HG03558 (cell line): ENCODE measurements around the gene GANC.
A peak's percentile ranks its signal among the peaks of the same experiment; 100 is the strongest.
"Not testable (repeated sequence)": the region's sequence is repeated elsewhere in the genome, so short reads cannot be mapped to it uniquely, and the experiment has no call there.

Source experiments
- ATAC-seq: cut with Tn5 transposase; IDR thresholded peaks from one replicate; pipeline ENCODE4 v1.9.1; 2021; ENCODE audit warnings: moderate number of reproducible peaks; ENCODE audit not compliant: unreplicated experiment; ENCODE audit errors: extremely low read depth

The GANC gene

GRCh38 chr15:42272939-42273899, at the start of gene GANC, which contains the start of gene TMEM87A:
GANC (plus strand) TSS chr15:42273201; CDS start chr15:42274482, 1,281 bp downstream.
TMEM87A (minus strand) TSS chr15:42273433; CDS start chr15:42273398, 35 bp downstream.
- ATAC-seq: peak; percentile 43

GRCh38 chr15:42226648-42227047, 46.4 kb upstream of the GANC start:
- no peak for ATAC-seq

- ATAC-seq: no peak
Observed at GRCh38 chr15:42228036-42228435, 45.0 kb upstream of the GANC start.

- ATAC-seq: not testable (repeated sequence)
Observed at GRCh38 chr15:42228981-42229380, 44.0 kb upstream of the GANC start.

GRCh38 chr15:42231088-42231487, 41.9 kb upstream of the GANC start:
- ATAC-seq: no peak

GRCh38 chr15:42232606-42233005, 40.4 kb upstream of the GANC start:
- ATAC-seq: no peak

- ATAC-seq: no peak
Observed at GRCh38 chr15:42233107-42233506, 39.9 kb upstream of the GANC start.

GRCh38 chr15:42239528-42240182, 33.3 kb upstream of the GANC start:
- no peak for ATAC-seq

GRCh38 chr15:42240823-42241222, 32.2 kb upstream of the GANC start:
- no peak for ATAC-seq

GRCh38 chr15:42253300-42253699, 19.7 kb upstream of the GANC start:
- ATAC-seq: no peak

- ATAC-seq: no peak
Observed at GRCh38 chr15:42264795-42265194, 8.2 kb upstream of the GANC start.

- ATAC-seq: no peak
Observed at GRCh38 chr15:42267286-42267685, 5.7 kb upstream of the GANC start.

- no peak for ATAC-seq
Observed at GRCh38 chr15:42270551-42270950, 2.5 kb upstream of the GANC start.

GRCh38 chr15:42270996-42271395, 2.0 kb upstream of the GANC start:
- ATAC-seq: no peak

GRCh38 chr15:42273900-42274701, 1.1 kb downstream of the GANC start:
- ATAC-seq: no peak

GRCh38 chr15:42274702-42274989, 1.6 kb downstream of the GANC start:
- ATAC-seq: no peak

- ATAC-seq: no peak
Observed at GRCh38 chr15:42275780-42276391, 2.9 kb downstream of the GANC start.

GRCh38 chr15:42276762-42277161, 3.8 kb downstream of the GANC start:
- no peak for ATAC-seq

GRCh38 chr15:42279234-42279723, 6.3 kb downstream of the GANC start:
- ATAC-seq: no peak

GRCh38 chr15:42282344-42282743, 9.3 kb downstream of the GANC start:
- no peak for ATAC-seq
